G401 (cell line): ENCODE data around the gene CALM1. TPM values are rescaled to one million over a fixed set of nuclear protein-coding genes. Genes with fewer than 3 reads are reported as not detected.
A peak's percentile ranks its signal among the peaks of the same experiment; 100 is the strongest.

Experiments
- DNase-seq: peaks from one replicate; pipeline ENCODE4 v3.0.0-alpha.2; 2015; ENCODE audit warnings: low spot score
- in situ Hi-C: cut with HindIII; loops from 2 replicates; pipeline ENCODE4 v1.10.0; 2016; ENCODE audit warnings: low sequenced_read_pairs, mixed read lengths
- total RNA-seq: library from RNA; depleted of rRNA; stranded (reverse); fragments of >200 nt; shearing (Covaris generic); gene quantifications from 2 replicates; pipeline ENCODE4 v1.2.3, GENCODE V29; 2014; rRNA removed

CALM1 gene
- total RNA-seq: 159 and 239 TPM in 2 replicates

- peak; percentile 85 for DNase-seq
- in situ Hi-C loops: no loop called here
Observed at GRCh38 chr14:90396341-90397339, at the start of gene CALM1. Gene CALM1, plus strand, starts transcription at chr14:90397029. Its CDS starts 202 bp downstream, at chr14:90397231.

DNA sequence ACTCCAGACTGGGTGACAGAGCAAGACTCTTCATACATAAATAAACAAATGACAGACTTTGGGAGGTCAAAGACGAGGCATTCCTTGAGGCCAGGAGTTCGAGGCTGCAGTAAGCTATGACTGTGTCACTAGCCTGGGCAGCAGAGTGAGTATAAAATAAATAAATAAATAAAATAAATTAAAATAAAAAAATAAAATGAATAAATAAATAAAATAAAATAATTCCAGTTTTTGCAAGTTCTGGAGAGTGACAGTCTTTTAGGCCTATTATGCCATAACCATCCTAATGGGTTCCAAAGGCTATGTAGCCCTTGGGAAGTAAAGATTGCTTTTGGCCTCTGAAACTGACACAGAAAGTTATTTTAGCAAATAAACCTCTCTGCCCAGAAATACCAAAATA, 48.6 kb upstream of the CALM1 start:
- in situ Hi-C loops: no loop called here
- DNase-seq: no peak

DNA sequence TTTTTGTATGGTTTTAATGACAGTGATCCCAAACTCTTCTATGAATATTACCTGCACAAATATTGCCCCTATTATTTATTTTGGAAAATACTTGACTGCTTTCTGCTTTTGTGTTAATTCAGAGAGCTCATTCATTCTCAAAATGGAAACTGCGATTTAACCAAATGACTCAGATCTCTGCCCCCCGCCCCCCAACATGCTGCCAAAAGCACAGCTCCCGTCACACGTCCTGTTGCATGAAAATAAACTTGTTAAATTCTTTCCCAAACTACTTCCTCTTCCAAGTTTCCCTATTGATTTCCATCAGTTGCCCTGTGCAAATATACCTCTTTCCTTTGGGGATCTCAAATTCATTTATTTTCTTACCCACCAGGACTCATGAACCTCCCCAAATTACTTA, 47.1 kb upstream of the CALM1 start:
- no peak for DNase-seq
- in situ Hi-C loops: no loop called here

DNA sequence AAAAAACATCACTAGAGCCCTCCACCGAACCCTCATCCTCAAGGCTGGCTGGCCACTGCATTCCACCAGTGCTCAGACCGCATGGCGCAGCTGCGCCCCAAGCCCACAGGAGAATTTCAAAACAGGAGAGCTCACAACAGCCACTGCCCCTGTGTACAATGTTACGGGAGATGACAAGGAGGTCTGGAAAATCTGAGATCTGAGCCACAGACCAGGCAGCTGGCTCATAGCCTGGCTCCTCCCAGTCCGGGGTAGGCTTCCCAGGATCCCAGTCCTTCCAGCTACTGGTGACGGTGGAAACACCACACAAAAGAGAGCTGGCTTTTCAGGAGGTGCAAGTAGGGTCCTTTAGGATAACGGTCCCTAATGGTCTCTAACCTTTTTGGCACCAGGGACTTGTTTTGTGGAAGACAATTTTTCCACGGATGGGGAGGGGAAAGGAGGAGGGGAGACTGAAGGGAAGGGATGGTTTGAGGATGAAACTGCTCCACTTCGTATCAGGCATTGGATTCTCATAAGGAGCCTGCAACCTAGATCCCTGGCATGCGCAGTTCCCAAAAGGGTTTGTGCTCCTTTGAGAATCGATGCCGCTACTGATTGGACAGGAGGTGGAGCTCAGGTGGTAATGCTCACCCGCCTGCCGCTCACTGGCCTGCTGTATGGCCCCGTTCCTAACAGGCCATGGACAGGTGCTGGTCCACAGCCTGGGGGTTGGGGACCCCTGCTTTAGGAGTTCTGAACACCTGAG, 42.1 kb upstream of the CALM1 start:
- in situ Hi-C loops: no loop called here
- peak; percentile 63 for DNase-seq

DNA sequence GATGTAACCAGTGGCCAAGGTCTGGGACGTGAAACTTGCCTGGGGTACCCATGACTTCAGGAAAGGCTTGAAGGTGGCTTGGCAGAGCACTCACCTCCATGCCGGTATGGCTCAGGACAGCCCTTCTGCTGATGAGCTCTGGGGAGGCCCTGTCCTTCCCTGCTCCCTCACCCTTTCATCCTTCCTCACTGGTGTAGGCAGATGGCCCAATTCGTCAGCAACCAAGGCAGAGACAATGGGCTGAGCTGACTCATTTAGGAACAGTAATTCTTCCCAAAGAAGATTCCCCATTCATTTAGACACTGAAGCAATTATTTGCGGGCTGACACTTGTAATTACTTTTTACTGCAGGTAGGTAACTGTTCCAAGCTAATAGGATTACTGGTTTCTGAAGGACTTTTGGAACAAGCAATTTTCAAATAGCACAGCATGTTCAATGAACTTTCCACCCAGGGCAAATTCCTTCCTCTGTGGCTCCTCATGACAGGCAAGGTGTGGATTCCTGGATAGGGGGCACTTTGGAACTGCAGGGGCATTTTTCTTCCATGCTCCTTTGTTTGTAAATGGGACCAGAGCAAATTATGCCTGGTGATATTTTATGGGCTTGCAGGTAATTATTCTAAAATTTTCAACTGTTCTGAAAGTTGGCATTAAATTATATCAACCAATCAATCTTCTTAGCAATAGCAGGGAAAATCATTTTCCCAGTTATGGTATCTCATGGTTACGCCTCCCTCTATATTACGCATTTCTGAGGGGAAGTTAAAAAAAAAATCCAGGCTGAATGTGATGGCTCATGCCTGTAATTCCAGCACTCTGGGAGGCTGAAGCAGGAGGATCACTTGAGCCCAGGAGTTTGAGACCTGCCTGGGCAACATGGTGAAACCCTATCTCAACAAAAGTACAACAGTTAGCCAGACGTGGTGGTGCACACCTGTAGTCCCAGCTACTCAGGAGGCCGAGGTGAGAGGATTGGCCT, 41.0 kb upstream of the CALM1 start:
- DNase-seq: no peak
- in situ Hi-C loops: no loop called here

- in situ Hi-C loops: no loop called here
Observed at GRCh38 chr14:90356925-90357324, 39.9 kb upstream of the CALM1 start.

DNA sequence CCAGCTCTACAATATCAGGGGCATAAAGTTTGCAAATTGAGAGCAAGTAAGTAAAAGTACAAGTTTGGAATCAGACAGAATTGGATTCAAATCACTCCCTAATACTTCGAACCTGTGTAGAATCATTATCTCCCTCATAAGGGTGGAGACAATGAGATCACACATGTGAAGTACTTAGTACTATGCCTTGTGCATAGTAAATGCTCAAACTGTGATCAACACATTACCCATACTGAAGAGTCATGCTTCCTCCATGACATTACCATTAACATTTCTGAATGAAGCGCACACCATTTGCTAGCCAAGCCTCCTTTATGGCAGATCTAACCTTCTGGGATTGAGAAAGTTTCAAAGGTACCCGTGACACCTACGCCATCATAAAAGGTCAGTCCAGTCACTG, 38.5 kb upstream of the CALM1 start:
- in situ Hi-C loops: no loop called here
- DNase-seq: no peak

More at GRCh38 chr14:90356925-90357324, 39.9 kb upstream of the CALM1 start:
- DNase-seq: no peak

GRCh38 chr14:90361865-90362557, 34.8 kb upstream of the CALM1 start:
- in situ Hi-C loops: no loop called here
- no peak for DNase-seq

DNA sequence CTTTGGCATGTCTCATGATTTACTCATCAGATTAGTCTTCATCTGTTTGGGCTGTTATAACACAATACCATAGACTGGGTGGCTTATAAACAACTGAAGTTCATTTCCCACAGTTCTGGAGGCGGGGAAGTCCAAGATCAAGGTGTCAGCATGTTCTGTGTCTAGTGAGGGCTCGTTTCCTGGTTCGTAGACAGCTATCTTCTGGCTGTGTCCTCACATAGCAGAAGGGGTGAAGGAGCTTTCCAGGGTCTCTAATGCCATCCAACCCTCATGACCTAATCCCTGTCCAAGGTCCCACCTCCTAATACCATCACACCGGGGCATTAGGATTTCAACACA, 34.3 kb upstream of the CALM1 start:
- in situ Hi-C loops: no loop called here
- no peak for DNase-seq

- in situ Hi-C loops: no loop called here
- no peak for DNase-seq
Observed at GRCh38 chr14:90368946-90369721, 27.7 kb upstream of the CALM1 start.

DNA sequence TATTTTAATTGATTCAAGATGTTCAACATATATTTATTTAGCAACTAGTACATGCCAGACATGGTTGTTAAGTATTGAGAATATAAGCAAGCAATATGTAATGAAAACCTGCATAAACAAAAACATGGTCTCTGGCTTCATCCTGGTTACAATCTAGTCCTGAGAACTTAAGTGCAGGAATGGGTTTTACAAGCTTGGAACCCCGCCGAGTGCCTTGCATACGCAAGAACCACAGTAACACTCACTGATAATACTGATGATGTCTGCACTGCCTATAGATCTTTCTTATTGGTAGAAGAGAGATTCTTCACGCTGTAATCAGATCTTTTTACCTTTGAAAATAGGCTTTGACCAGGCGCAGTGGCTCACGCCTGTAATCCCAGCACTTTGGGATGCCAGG, 22.9 kb upstream of the CALM1 start:
- DNase-seq: no peak
- in situ Hi-C loops: no loop called here

DNA sequence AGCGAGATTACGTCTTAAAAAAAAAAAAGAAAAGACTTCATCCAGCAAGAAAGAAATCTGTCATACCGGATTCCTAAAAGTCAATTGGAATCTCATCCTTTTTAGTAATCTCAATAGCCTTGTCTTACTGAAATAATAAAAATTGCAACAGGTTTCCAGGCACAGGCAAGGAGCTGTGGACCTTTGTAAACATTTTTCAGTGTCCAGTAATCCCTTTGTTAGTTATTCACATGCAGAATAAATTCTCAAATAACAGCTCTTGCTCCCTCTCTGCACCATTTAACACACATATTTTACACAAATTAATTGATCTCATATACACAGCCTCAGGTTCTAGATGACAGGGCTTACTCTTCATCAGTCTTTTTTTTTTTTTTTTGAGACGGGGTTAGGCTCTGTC, 22.0 kb upstream of the CALM1 start:
- DNase-seq: no peak

DNA sequence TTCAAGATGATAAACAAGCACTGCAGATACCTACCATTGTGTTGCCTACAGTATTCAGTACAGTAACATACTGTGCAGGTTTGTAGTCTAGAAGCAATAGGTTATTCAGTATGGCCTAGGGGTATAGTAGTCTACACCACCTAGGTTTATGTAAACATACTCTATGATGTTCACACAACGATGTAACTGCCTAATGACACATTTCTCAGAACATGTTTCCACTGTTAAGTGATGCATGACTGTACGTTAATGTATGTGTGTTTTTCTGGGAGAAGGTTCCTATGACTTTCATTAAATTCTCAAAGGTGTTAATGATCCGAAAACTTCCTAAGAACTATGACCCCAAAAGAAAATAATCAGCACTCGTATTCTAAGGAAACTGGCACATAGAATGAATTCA, 20.9 kb upstream of the CALM1 start:
- in situ Hi-C loops: no loop called here
- no peak for DNase-seq

More for the DNA sequence above, 22.0 kb upstream of the CALM1 start:
- in situ Hi-C loops: no loop called here

DNA sequence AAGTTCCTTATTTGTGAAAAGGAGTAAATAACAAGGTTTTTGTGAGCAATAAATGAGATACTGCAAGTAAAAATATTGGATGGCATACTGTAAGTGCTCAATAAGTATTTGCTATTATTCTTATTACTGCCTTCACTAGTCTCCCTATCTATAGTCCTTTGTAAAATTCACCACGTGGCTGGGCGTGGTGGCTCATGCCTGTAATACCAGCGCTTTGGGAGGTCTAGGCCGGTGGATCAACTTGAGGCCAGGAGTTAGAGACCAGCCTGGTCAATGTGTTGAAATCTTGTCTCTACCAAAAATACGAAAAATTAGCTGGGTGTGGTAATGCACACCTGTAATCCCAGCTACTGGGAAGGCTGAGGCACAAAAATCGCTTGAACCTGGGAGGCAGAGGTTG, 18.6 kb upstream of the CALM1 start:
- DNase-seq: no peak
- in situ Hi-C loops: no loop called here

- in situ Hi-C loops: no loop called here
- DNase-seq: no peak
Observed at GRCh38 chr14:90379106-90379505, 17.7 kb upstream of the CALM1 start.

GRCh38 chr14:90381011-90381786, 15.6 kb upstream of the CALM1 start:
- peak; percentile 85 for DNase-seq
- in situ Hi-C loops: no loop called here

- peak; percentile 81 for DNase-seq
- in situ Hi-C loops: no loop called here
Observed at GRCh38 chr14:90381999-90382451, 14.8 kb upstream of the CALM1 start.
